Stimulated activated CD8-positive, alpha-beta memory T cell treated with anti-CD3 and anti-CD28 coated beads, Interleukin-2, amount 100 ng/mL, for 48 hours (primary cell): ENCODE results near the gene WNT5A.

ENCODE experiments used
- DNase-seq, 2 donors: peaks; one replicate each; pipeline ENCODE4 v3.0.0-alpha.2; 2020; ENCODE audit warnings: low read depth in 2 of 2

WNT5A gene

GRCh38 chr3:55481744-55482495 lies 5.2 kb downstream of the WNT5A start:
- no peak for DNase-seq

- DNase-seq = no peak
Observed at GRCh38 chr3:55480911-55481743, 6.0 kb downstream of the WNT5A start.

GRCh38 chr3:55477306-55478303 lies 9.5 kb downstream of the WNT5A start:
- DNase-seq = no peak

- no peak for DNase-seq
Observed at GRCh38 chr3:55476515-55476914, 10.6 kb downstream of the WNT5A start.

- no peak for DNase-seq
Observed at GRCh38 chr3:55474213-55474632, 12.9 kb downstream of the WNT5A start.

GRCh38 chr3:55473788-55474187 lies 13.3 kb downstream of the WNT5A start:
- no peak for DNase-seq

- DNase-seq = no peak
Observed at GRCh38 chr3:55471522-55472280, 15.4 kb downstream of the WNT5A start.

- DNase-seq = no peak
Observed at GRCh38 chr3:55471084-55471483, 16.0 kb downstream of the WNT5A start.

GRCh38 chr3:55469957-55470526 lies 17.1 kb downstream of the WNT5A start:
- DNase-seq = no peak

- no peak for DNase-seq
Observed at GRCh38 chr3:55468251-55468650, 18.9 kb downstream of the WNT5A start.

- no peak for DNase-seq
Observed at GRCh38 chr3:55467099-55467498, 20.0 kb downstream of the WNT5A start.

- DNase-seq = no peak
Observed at GRCh38 chr3:55466526-55466925, 20.6 kb downstream of the WNT5A start.

GRCh38 chr3:55461896-55462295 lies 25.2 kb downstream of the WNT5A start:
- no peak for DNase-seq

GRCh38 chr3:55459838-55460237 lies 27.3 kb downstream of the WNT5A start:
- no peak for DNase-seq

- no peak for DNase-seq
Observed at GRCh38 chr3:55458181-55458790, 28.8 kb downstream of the WNT5A start.

- DNase-seq = no peak
Observed at GRCh38 chr3:55455915-55456314, 31.2 kb downstream of the WNT5A start.

GRCh38 chr3:55454611-55455010 lies 32.5 kb downstream of the WNT5A start:
- no peak for DNase-seq

GRCh38 chr3:55453886-55454496 lies 33.1 kb downstream of the WNT5A start:
- no peak for DNase-seq

GRCh38 chr3:55452886-55453285 lies 34.2 kb downstream of the WNT5A start:
- DNase-seq = no peak

GRCh38 chr3:55449527-55449926 lies 37.6 kb downstream of the WNT5A start:
- DNase-seq = no peak
